K562 (cell line): ENCODE results near the gene HSPB2. TPM values are rescaled to one million over a fixed set of nuclear protein-coding genes. Genes with fewer than 3 reads are reported as not detected.

Experiments
- CBFA2T2 ChIP-seq: fragments of 450-650 bp; conservative IDR thresholded peaks from 2 replicates; pipeline ENCODE4 v1.6.1; 2017; ENCODE audit warnings: mild to moderate bottlenecking
- DEAF1 ChIP-seq: fragments of 450-650 bp; formaldehyde crosslinking; IDR thresholded peaks from 2 replicates; pipeline ENCODE4 v1.4.0; 2020; ENCODE audit warnings: mild to moderate bottlenecking, moderate library complexity
- NONO ChIP-seq, 2 experiments: fragments of 200-400 bp in 1 of 2; fragments of 450-650 bp in 1 of 2; formaldehyde crosslinking in 1 of 2; IDR thresholded peaks; 2 replicates each; pipeline ENCODE4 v1.6.1; 2017; ENCODE audit warnings: low read depth in 2 of 2, mild to moderate bottlenecking in 2 of 2, moderate library complexity in 2 of 2, low read length in 1 of 2
- SAFB ChIP-seq: fragments of 200-400 bp; formaldehyde crosslinking; IDR thresholded peaks from 2 replicates; pipeline ENCODE4 v1.6.1; 2017; ENCODE audit warnings: low read depth, low read length, borderline replicate concordance
- SOX6 ChIP-seq: fragments of 450-650 bp; IDR thresholded peaks from 2 replicates; pipeline ENCODE4 v1.6.1; 2014; ENCODE audit warnings: mild to moderate bottlenecking
- SRSF3 ChIP-seq: fragments of 200-400 bp; formaldehyde crosslinking; IDR thresholded peaks from 2 replicates; pipeline ENCODE4 v1.6.1; 2016; ENCODE audit warnings: mild to moderate bottlenecking, low read length, moderate library complexity; ENCODE audit not compliant: insufficient read depth
- TAF7 ChIP-seq: fragments of 450-650 bp; IDR thresholded peaks from 2 replicates; pipeline ENCODE4 v1.6.1; 2016; ENCODE audit warnings: missing genetic modification characterization, missing compliant biosample characterization
- ZBTB17 ChIP-seq: fragments of 450-650 bp; formaldehyde crosslinking; IDR thresholded peaks from 2 replicates; pipeline ENCODE4 v1.4.0; 2020; ENCODE audit warnings: mild to moderate bottlenecking
- ZBTB40 ChIP-seq, 2 experiments: fragments of 450-650 bp in 1 of 2; sonication (generic) in 1 of 2; formaldehyde crosslinking in 1 of 2; IDR thresholded peaks; 2 replicates each; pipeline versions ENCODE4 v1.7.1 to v1.9.0; 2016 to 2022; ENCODE audit warnings: inconsistent platforms in 1 of 2, mild to moderate bottlenecking in 1 of 2, missing genetic modification reagents in 1 of 2
- ZNF311 ChIP-seq: fragments of 250-450 bp; sonication (Bioruptor Pico); IDR thresholded peaks from 2 replicates; pipeline ENCODE4 v1.4.0; 2020; ENCODE audit warnings: mild to moderate bottlenecking, moderate library complexity
- ZZZ3 ChIP-seq: fragments of 450-650 bp; IDR thresholded peaks from 2 replicates; pipeline ENCODE4 v1.6.1; 2016; ENCODE audit warnings: antibody characterized with exemption, mild to moderate bottlenecking, moderate library complexity
- polyA plus RNA-seq, 8 experiments: library from polyadenylated mRNA; depleted of rRNA in 4 of 8; stranded (reverse) in 5 of 8; unstranded in 3 of 8; fragments of >200 nt; fragmentation: Nextera tagmentation in 2 of 8; fragmentation: Illumina TruSeq in 1 of 8; extraction: Ambion mirVana in 2 of 8; extraction: Trizol in 1 of 8; gene quantifications; 2 replicates each; pipeline versions ENCODE4 v1.2.1 to v1.2.3, GENCODE V29; 2011 to 2014; ENCODE audit warnings: inconsistent platforms in 1 of 8, missing spikeins in 1 of 8
- total RNA-seq, 7 experiments: library from RNA; depleted of rRNA in 6 of 7; stranded (reverse); fragments of >200 nt in 6 of 7; fragmentation: Illumina TruSeq in 2 of 7; extraction: Trizol in 2 of 7; gene quantifications; 2 replicates each; pipeline versions ENCODE4 v1.2.1 to v1.2.3, GENCODE V29; 2011 to 2021; ENCODE audit warnings: low replicate concordance in 1 of 7

The HSPB2 gene
- total and polyA plus RNA-seq, 9 of the 15 experiments (the other 6 are each of a cell fraction or from before 2014, with no cell fraction given) = 0.06 to 0.35 (median 0.11) TPM; not detected in 5

- TF ChIP-seq ZBTB40 (IDR thresholded peaks at IDR 0.05) (0 out of 2 replicates have a peak, but pooled peaks have one; percentile 6), ZBTB40 (CRISPR knock-in tag; IDR thresholded peaks at IDR 0.05) (no peak), SRSF3 (no peak), TAF7 (tag) (no peak), DEAF1 (no peak), ZBTB17 (CRISPR knock-in tag) (peak; percentile 49; the same call in 1 of the 2 replicates), NONO (IDR thresholded peaks at IDR 0.05; ENCODE audit: low read depth in 2 of 2, low read length in 1 of 2) (peak in 1 of 2 experiments; percentile 66; a peak in 1 of 4 replicates), SOX6 (peak; percentile 35; the same call in 1 of the 2 replicates), SAFB (no peak), CBFA2T2 (no peak), ZNF311 (no peak), ZZZ3 (no peak)
Measured at GRCh38 chr11:111870886-111871692, 41.4 kb upstream of the HSPB2 start, which contains the start of gene ALG9 (continued).
